C4-2B (cell line): ENCODE results near the gene ERC1.

Source experiments
- H3K27ac ChIP-seq: fragments of 450-650 bp; 2 replicates; pipeline ENCODE4 v1.5.1; 2017
- ZFX ChIP-seq: fragments of 450-650 bp; IDR thresholded peaks from 2 replicates; pipeline ENCODE4 v1.6.1; 2017
- TF ChIP-seq, protein P1 (sequence below): fragments of 450-650 bp; conservative IDR thresholded peaks from 2 replicates; pipeline ENCODE4 v1.5.1; 2017; ENCODE audit warnings: mild to moderate bottlenecking

Gene ERC1

DNA sequence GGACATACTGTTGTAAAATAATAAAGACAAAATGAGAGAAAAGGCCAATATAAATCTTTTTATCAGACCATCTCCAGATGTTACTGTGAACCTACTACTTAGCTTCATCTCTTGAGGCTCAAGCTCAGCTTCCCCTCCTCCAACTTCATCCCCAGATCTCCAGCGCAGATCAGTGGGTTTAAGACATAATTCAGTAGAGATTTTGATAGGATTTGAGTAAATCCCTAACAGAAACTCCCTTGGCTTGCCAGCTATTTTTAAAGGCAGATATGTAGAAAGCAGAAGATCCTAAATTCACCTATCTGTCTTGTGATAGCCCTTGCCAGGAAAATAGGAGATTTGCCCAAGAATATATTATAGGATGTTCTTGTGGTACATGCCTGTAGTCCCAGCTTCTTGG lies 366.7 kb downstream of the ERC1 start:
- H3K27ac ChIP-seq = no peak overlapping the region
- TF ChIP-seq, protein P1, sequence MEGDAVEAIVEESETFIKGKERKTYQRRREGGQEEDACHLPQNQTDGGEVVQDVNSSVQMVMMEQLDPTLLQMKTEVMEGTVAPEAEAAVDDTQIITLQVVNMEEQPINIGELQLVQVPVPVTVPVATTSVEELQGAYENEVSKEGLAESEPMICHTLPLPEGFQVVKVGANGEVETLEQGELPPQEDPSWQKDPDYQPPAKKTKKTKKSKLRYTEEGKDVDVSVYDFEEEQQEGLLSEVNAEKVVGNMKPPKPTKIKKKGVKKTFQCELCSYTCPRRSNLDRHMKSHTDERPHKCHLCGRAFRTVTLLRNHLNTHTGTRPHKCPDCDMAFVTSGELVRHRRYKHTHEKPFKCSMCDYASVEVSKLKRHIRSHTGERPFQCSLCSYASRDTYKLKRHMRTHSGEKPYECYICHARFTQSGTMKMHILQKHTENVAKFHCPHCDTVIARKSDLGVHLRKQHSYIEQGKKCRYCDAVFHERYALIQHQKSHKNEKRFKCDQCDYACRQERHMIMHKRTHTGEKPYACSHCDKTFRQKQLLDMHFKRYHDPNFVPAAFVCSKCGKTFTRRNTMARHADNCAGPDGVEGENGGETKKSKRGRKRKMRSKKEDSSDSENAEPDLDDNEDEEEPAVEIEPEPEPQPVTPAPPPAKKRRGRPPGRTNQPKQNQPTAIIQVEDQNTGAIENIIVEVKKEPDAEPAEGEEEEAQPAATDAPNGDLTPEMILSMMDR = no peak
- no peak for TF ChIP-seq ZFX

DNA sequence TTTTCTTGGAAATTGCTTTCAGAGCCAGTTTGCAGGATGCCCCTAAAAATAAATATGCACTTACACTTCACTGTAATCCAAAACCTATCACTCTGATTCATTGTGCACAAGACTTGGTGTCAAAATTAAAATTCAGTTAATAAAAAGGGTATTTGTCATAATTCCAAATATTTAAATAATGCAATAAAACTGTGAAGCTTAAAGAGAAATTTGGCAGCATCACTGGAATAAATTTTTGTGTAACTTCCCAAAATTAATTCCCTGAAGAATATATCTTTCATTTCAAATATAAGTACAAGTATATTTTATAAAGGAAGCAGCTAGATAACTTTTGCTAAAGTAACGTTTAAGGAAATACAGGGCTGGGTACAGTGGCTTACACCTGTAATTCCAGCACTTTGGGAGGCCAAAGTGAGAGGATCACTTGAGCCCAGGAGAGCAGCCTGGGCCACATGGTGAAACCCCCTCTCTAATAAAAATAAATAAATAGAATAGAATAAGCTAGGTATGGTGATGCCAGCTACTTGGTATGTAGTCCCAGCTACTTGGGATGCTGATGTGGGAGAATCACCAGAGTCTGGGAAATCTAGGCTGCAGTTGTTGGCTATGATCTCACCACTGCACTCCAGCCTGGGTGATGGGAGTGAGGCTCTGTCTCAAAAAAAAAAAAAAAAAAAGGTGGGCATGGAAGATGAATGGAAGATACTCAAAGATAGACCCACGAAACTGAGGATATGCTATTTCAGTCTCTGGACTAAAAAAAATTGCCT lies 369.6 kb downstream of the ERC1 start:
- TF ChIP-seq, protein P1 = no peak
- TF ChIP-seq ZFX = no peak
- no peak overlapping the region for H3K27ac ChIP-seq

DNA sequence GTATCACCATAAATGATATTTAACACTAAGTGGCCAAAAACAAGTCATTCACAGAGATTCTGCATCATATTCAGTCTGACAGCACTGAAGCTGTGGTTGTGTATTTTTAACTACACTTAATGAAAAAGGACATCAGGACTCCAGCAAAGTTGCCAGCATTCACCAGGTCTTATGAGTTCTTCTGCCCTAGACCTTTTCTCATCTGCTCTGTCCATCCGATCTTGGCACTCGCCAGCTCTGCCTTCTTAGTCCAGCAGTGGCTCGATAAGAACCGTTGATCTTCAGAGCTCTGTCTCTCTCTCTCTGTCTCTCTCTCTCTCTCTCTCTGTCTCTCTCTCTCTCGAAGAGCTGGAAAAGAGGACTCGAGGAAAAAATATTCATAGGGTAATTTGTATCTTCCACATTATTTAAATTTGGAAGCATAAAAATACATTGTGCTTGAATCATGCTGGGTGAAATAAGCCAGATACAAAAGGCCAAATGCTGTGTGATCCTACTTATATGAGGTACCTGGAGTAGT lies 371.2 kb downstream of the ERC1 start:
- H3K27ac ChIP-seq = no peak overlapping the region
- TF ChIP-seq ZFX = no peak
- TF ChIP-seq, protein P1 = no peak

DNA sequence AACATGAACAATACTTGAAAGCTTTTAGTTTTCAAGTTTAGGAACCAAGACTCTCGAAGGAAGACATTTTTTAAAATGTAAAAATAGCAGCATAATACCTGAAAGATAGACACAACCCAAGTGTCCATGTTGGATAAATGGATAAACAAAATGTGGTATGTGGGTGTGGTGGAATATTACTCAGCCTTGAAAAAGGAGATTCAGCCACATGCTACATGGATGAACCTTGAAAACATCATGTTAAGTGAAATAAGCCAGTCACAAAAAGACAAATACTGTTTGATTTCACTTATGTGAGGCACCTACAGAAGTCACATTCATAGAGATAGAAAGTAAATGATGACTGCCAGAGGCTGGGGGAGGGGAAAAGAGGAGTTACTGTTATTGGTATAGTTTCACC lies 374.7 kb downstream of the ERC1 start:
- no peak overlapping the region for H3K27ac ChIP-seq
- TF ChIP-seq, protein P1 = no peak
- TF ChIP-seq ZFX = no peak

DNA sequence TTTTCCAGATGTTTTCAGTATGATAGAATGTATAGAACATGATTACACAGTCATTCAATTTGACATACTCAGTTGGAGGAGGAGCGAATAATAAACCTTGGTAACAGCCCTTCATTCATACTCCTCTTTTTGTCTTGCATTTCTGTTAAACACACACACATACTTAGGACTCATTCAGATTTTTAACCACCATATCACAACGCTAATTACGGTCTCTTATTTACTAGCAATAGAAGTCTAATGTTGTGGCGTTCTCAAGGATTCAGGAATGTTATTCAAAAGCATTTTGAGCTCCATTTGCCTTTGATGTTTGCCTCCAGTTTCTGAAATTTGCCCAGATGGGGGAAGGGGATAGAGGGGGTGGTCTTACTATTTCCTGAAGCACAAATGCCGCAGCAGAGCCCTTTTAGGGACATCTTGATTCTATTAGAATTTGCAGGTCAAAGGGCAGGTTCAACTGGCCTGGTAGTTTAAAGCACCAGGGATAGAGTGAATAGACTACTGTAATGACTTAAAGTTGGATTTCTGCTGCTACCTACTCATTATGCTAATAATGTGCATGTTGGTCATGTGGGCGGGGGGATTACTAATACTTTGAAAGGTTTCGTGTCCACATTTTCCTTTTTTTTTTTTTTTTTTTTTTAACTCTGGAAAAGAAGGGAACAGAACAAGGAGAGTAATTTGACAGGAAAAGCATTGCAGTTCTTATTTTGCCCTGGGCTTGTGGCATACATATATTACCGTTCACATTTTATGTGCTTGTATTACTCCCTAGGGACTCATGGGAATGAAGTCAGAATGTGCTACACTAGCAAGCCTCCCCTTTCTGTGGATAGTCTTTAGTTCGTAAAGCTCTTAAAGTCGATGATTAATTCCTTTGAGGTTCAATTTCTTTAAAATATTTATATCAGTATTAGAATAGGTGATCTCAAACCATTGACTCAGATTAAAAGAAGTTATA lies 376.6 kb downstream of the ERC1 start:
- no peak overlapping the region for H3K27ac ChIP-seq
- TF ChIP-seq, protein P1 = no peak
- TF ChIP-seq ZFX = no peak

DNA sequence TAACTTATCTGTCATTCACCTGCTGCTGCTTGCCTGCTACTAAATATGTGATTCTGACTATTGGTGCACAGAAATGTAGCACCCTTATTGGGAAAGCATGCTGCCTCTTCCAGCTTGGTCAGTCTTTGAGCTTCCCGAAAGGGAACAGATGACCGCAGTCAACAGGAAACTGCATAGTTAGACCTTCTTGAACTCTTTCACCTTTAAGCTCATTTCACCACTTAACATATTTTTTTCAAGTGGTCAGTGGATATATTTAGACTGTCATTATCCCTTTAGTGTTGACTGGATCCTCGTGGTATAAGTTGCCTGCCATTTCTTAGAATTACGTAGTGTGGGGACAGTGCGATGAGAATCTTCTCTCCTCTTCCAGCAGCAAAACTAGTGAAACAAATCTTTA lies 378.4 kb downstream of the ERC1 start:
- no peak overlapping the region for H3K27ac ChIP-seq
- no peak for TF ChIP-seq ZFX
- TF ChIP-seq, protein P1 = no peak
